Umbilical cord (tissue), 2 donors: ENCODE results near the gene PLA2G15. TPM values are rescaled to one million over a fixed set of nuclear protein-coding genes. Genes with fewer than 3 reads are reported as not detected.

Source experiments
- DNase-seq: peaks from one replicate; pipeline ENCODE4 v3.0.0-alpha.2; 2015; ENCODE audit warnings: low spot score
- total RNA-seq: library from RNA; depleted of rRNA; stranded (reverse); fragments of >200 nt; gene quantifications from one replicate; pipeline ENCODE4 v1.2.3, GENCODE V29; 2014; ENCODE audit warnings: low replicate concordance; ENCODE audit not compliant: insufficient read depth

Gene PLA2G15, protein sequence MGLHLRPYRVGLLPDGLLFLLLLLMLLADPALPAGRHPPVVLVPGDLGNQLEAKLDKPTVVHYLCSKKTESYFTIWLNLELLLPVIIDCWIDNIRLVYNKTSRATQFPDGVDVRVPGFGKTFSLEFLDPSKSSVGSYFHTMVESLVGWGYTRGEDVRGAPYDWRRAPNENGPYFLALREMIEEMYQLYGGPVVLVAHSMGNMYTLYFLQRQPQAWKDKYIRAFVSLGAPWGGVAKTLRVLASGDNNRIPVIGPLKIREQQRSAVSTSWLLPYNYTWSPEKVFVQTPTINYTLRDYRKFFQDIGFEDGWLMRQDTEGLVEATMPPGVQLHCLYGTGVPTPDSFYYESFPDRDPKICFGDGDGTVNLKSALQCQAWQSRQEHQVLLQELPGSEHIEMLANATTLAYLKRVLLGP
- total RNA-seq: 19.0 TPM

DNA sequence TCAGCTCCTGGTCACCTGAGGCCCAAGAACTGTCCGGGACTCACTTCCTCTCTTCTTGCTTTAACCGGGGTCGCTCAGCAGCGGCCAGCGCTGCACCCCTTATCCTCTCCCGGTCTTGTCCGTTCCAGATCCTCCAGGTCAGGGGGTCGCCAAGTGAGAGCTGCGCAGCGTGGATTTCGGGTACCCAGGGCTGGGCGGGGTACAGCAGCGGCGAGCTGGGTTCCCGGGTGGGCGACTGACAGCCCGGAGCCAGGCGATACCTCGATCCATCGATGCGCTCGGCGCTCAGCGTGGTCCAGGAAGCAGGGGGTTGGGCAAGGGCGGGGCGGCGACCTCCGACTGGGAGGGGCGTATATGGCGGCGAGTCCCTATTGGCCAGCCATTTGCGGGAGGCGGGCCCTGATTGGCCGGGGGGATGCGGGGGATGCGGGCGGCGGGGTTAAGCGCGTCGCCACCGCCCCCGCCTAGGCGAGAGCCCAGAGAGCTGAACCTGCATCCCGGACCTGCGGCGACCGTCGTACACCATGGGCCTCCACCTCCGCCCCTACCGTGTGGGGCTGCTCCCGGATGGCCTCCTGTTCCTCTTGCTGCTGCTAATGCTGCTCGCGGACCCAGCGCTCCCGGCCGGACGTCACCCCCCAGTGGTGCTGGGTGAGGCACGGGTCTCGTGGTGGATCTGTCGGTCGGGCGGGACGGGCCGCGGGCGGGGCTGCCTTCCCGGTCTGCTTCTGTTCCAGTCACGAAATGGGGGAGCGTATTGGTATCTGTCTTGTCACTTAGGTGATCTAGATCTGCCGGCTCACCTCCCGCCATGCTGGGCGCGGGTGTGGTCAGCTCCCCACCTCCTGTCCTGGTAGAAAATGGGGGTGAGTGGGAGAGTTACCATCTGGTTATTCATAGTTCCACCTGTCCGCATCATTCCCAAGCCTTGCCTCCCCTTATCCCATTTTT, at the start of gene PLA2G15:
Gene PLA2G15, plus strand, starts transcription at position 471 of the 951 bp plus-strand sequence. Its CDS starts 54 bp downstream, at position 525.
- DNase-seq: peak; percentile 94

DNA sequence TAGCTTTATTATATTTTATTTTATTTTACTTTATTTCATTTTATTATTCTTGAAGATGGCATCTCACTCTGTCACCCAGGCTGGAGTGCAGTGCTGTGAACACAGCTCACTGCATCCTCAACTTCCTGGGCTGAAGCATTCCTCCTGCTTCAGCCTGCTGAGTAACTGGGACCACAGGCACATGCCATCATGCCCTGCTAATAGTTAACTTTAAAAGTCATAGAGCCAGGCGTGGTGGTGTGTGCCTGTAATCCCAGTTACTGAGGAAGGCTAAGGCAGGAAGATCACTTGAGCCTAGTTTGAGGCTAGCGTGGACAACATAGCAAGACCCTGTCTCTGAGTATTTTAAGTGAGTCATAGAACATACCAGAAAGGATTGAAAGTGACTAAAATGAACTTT, 47.9 kb upstream of the PLA2G15 start:
- peak; percentile 10 for DNase-seq

DNA sequence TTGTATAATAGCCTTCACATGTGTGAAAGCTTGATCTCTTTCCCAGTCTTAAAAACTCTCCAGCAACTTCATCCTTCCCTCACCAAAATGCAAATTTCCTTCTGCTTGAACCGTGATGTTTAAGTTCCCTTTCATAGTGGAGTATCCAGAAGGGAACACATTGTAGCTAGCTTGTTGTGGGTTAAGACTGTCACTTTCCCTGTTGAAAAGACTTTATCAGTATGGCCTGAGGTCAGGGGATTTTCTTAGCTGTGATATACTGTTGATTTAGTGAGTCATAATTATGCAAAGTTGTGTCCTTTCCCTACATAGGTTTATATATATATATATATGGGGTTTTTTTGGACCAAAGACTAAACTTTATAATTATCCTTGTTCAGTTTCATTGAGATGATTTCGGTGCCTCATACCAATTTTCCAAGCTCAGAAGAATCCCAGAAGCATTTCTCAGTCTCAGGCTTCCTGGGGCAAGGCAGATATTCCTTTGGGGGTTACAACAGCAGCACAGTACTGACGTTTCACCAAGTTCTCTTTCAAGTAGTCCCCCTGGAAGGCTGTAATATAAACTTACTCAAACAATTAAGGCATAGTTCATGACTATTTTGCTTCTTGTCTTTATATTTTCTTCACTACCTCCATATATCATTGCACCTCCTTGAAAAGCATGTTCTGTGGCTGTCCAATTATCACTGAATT, 44.9 kb upstream of the PLA2G15 start:
- no peak for DNase-seq

DNA sequence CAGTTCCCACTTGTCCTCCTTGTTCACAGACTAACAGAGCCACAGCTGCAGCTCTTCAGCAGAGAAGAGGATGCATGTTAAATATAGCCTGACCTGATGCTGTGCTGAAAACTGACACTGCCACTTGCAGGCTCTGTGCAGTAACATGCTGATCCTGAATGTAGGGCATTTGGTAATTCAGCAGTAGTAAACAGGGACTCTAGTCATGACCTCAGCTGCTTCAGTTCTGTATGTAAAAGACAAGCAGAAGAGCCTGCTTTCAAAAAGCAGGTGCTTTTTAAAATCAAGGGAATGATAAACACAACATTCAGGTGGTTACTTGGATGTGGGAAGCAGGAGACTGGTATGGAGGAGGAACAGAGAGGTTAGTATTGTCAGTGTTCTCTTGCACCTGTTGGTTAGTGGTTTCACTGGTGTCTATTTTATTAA, 43.1 kb upstream of the PLA2G15 start:
- DNase-seq: peak; percentile 9

DNA sequence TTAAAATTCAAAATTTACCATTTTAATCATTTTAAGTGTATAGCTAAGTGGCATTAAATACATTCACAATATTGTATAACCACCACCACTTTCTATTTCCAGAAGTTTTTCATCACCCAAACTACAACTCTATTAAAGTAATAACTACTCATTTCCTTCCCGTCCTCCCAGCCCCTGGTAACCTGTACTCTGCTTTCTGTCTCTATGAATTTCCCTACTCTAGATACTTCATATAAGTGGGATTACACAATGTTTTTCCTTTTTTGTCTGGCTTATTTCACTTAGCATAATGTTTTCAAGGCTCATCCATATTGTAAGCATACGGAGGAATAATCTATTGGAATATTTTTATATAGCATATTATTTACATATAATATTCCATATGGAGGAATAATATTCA, 38.9 kb upstream of the PLA2G15 start:
- no peak for DNase-seq

DNA sequence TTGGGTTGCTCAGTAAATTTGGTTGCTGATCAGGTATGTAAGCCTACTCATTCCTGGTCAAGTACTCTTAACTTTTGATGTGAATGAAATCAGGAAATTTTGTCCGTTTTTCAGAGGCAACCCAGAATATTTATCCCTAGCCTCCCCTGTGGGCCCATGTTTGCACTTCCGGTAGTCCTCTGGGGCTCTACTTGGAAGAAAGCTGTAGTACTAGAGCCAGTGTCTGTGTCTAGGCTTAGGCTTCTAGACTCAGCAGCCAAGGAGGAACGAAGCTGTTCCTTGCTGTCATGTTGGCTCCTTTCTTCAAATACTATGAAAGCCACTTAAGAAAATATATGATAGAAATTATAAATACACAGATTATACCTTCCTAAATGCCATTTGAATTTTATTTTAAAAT, 30.4 kb upstream of the PLA2G15 start:
- DNase-seq: no peak

DNA sequence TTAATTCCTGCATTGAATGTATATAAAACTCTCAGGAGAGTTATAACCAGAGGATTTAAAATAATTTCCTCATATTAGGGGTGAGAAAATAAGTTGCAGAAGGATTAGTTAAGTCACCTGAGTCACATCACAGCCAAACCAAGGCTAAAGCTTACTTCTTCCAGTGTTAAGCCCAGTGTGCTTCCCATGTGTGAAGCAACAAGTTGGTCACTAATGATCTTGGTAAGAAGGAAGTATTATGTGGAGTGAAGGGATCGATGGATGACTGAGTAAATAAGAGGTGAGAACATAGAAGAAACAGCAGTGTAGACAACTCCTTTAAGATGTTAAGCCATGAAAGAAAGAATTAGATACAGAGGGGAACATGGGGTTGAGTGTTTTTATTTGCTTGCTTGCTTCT, 29.9 kb upstream of the PLA2G15 start:
- DNase-seq: no peak

DNA sequence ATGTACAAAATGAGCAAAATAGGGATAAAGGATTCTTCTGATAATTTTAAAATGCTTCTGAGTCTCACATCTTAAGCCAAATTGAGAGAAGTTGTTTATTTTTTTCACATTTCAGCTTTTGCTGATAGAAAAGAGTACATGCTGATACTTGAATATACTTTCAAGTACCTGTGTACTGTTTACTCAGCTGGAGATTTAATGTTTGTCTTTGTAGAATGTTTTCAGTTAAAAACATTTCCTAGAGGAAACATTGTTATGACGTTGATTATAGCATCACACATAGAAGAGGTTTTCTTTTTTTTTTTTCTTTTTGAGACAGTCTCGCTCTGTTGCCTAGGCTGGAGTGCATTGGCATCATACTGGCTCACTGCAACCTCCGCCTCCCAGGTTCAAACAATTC, 28.9 kb upstream of the PLA2G15 start:
- DNase-seq: no peak

DNA sequence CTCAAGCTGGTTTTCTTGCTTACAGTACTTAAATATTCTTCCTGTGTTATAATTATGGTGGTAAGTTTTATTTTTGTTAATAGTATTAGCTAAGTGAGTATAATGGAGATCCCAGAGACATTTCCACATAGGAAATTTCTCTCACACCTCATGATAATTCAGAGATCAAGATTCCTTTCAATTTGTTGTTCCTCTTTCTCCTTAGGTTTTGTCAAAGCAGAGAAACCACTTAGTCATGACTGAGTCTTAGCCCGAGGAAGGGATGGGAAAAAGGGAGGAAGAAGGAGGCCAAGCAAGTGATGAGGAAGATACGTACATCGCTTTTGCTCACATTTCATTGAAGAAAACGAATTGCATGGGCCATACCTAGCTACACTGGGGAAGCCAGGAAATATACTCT, 27.7 kb upstream of the PLA2G15 start:
- no peak for DNase-seq

DNA sequence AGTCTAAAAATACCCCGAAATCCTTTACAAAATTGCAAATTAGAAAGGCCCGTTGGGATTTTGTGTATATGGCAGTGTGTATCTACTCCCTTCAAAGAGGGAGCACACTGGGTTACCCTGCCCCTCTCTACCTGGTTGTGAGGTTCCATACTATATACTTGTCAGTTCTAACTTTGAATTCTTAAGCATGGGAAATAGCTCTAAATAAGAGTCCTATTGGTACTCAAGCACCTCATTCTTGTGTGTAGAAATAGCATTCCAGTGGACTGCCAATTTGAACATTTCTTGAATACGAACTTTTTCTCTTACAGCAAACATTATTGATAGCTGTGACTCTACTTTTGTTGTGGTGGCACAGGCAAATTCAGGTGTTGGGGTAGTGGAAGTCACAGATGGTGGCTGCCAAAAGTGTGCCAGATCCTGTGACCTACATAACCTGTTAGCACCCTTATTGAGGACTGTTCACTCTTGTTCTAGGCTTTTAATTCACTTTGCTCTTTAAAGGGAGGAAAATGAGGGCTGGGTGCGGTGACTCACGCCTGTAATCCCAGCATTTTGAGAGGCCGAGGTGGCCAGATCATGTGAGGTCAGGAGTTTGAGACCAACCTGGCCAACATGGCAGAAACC, 25.3 kb upstream of the PLA2G15 start:
- DNase-seq: no peak

DNA sequence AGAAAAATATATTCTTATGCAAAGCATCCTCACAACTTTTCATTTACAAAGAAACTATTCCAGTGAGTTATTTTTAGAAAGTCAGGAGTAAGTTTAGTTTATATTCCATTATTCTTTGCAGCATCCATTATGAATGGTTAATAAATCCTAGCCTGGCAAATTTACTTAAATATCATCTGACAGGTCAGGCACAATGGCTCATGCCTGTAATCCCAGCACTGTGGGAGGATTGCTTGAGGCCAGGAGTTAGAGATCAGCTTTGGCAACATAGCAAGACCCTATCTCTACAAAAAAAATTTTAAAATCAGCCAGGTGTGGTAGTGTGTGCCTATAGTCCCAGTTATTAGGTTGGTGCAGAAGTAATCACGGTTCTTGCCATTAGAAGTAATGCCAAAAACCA, 22.1 kb upstream of the PLA2G15 start:
- DNase-seq: no peak

DNA sequence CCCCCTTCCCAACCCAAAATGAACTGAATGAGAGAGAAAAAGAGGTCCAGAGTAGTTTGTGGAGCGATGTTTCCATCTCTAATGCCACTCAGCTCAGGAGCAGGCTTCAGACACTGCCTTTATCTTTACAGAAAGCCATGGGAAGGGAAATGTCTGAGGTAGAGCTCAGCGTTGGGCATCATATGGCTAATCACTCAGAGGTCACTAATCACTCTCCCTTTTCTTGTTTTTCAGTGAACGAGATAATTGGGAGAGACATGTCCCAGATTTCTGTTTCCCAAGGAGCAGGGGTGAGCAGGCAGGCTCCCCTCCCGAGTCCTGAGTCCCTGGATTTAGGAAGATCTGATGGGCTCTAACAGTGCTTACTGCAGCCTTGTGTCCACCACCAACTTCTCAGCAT, 19.1 kb upstream of the PLA2G15 start:
- no peak for DNase-seq

DNA sequence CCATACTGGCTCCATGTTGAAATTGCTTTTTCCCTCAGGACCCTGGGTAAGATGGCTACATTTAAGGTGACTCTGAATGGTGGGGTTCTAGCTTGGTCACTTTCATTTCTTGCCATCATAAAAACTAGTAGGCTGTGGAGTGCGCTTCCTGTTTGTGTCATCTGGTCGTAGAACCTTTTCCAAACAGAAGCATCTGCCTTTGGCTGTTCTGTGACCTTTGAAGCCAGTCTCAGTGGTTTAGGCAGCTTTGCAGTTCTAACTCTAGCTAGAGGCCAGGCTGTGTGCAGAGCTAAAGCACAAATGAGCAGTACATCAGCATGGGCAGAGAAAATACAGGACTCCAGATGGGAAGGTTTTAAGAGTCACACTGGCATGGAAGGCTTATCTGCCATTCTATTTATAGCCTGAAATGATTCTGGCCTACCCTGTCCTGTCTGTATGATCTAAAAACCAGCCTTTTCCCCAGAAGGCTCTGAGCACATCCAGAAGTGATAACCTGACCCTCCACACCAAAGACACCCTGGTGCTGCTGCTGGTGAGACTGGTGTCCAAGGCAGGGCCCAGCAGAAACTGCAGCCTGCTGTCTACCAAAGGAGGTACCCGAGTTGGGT, 17.9 kb upstream of the PLA2G15 start:
- DNase-seq: peak; percentile 29

DNA sequence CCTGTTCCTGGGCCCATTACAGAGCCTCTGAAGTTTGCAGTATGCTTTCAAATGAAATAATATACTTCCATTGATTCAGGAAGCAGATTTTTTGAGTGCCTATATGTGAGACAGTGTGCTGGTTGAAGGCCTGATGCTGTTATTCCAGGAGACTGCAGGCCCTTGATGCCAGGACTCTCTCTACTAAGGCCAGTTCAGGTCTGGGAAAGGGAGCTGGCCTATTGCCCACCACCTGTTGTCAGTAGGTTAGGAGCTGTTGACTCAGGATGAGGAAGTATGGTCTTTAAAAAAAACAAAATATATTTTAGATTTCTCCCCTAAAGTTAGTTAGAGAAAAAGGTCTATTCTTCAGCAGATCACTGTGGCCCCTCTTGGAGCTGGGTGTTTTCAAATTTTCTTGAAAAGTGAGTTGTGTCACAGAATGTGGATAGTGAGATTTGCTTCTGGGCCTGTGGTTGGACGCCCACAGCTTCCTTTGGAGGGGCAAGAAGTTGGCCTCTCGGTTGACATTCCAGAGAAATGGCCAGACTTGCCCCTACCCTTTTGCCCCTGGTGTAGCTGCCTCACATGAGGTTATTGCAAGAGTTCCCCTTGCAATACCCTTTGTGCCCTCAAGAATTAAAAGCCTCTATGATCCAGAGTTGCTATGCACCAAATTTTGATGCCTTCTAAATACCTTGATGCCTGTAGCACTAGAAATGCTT, 17.2 kb upstream of the PLA2G15 start:
- no peak for DNase-seq

DNA sequence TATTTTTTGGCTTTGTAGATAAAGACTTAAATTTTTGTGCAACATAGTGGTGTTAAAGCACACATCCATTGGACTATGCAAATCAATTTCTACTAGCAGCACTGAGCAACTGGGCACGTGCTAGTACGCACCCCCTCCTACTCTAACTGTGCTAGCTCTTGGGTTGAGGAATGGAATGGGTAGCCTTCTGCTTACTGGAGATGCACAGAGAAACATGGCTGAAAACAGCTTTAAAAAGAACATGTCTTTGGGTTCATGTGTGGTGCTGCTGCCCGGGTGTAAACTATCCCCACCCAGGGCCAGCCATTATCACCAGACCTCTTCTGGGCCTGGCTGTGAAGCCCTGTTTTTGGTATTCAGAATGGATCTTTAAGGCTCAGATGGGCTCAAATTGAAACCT, 16.5 kb upstream of the PLA2G15 start:
- DNase-seq: no peak

DNA sequence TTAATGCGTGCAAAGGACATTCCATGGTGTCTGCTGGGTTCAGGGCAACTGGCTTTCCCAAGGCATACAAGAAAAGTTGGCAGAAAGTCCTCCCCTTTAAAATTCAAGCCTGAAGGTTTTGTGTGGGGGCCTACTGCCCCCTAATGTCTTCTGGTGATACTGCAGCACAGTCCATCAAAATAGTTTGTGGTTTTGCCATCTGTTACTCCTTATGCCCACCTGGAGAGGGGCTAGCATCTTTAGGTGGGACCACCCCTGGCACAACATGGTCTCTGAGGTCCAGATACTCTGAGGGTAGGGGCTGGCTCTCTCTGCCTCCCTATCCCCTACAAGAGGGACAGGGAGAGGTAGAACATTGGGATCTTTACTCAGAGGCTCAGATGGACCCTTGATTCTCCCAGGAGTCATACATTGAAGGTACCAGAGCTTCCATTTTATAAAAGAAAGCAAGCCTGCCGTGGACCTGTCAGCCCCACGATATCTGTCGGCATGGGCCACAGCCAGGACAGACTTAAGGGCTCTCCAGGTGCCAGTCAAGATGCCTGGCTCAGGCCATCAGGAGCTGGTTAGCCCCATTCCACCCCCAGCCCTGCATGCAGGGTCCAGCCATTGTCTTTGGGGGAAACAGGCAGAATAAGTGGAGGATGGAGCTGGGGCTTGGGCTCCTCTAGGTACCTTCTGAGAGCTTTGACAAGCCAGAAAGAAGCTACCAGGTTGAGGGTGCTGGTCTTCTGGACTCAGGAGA, 15.6 kb upstream of the PLA2G15 start:
- DNase-seq: peak; percentile 65

DNA sequence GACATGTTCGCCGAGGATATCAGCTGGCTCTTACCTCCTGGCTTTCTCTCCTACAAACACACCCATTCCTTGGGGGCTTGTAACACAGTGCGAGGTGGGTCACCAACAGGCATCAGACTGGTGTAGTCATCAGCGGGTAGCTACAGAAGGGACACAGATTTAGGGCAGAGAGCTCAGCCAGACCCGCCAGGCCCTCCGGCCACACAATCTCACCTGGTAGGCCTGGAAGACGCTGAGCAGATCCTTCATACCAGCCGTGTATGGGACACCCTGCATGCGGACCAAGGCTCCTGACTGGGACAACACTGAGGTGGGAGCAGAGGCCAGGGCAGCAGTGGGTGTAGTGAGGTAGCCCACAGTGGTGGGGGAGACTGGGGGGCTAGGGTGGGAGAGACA, 15.0 kb upstream of the PLA2G15 start:
- DNase-seq: no peak

DNA sequence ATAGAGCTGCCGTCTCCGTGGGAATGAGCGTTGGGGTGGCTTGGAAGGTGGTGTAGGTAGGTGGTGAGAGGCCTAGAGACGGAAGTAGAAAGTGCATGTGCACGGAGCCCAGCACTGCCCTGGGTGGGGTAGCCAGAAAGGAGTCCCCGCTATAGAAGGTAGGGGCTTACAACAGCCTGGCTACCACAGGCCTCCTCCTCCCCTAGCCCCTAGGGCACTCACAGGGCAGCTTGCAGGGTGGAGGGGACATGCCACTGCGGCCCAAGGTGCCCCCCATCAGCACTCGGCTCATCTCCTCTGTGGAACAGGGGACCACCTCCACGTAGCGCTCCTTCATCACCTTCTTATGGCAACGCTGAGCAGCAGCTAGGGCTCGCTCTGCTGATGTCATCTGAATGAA, 14.2 kb upstream of the PLA2G15 start:
- no peak for DNase-seq

DNA sequence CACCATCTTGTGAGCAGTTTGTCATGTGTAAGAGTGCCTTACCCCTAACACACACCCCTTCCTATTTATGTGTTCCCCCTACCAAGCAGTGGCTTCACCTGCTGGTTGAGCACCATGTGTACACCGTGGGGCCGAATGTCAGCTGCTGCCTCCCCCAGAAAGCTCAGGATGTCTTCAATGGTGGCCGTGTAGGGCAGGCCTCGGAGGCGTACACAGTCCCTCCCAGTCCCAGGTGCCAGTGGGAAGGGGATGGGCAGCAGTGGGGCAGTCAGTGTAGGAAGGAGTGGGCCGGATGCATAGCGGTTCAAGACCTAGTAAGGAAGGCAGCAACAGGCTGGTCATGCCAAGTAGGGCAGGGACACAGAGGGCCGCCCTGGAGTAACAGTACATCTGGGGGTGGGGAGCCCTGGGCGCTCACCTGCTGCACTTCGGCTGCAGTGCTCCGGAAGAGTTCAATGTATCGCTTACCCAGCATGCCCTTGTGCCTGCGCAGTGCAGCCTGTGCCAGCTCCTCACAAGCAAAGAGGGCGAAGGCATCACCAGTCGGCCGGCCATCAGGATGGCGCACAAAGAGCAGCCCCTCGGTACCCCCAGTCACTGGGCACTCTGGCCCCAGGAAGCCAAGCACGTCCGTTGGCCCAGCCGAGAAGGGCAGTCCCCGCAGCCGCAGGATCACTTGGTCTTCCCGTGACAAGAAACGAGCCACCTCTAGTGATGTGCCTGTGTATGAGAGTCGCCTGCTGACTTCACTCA, 13.6 kb upstream of the PLA2G15 start:
- DNase-seq: no peak
